Measurements from ENCODE around the gene PTF1A.

Gene PTF1A

DNA sequence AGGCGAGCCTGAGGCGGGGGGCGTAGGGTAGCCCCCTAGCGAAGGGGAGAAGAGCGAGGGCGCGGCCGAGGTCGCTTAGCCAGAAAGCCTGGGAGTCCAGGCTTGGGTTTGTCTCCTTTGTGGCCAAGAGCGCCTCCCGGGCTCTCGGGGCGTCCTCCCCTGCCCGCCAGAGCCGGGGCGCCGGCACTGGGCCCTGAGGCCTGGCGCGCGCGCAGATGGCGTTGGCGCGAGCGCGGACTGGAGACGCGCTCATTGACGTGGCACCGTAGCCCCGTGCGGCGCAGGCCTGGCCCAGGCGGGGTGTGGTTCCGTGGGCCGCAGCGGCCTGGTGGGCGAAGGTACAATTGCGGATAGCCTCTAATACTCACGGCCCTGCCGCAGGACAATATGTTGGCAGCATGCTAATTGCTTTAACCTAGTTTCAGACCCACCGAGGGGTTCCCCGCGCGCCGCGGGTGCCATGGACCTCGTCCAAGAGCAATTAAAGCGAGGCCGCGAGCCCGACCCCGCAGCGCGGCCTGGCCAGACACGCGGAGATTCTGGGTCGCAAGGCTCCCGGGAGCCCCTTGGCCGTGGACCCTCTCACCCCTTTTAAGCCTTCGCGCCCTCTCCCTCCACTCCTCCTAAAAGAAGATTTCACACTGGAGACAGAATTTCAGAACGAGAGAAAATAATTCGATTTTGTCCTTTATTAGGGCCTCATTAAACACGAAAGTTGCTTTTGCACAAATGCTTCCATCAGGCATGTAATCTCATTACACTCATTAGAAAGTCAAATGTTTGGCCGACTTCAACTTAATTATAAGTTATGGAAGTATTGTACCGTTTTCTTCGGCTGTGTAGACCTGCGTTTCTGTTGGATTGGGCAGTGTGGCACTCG, 3.1 kb downstream of the PTF1A start:
- H3K9me3 ChIP-seq (ENCODE audit: control insufficient read depth, insufficient read depth, low read length), result no peaks in the 10 kb centered on the region
- H3K4me1 ChIP-seq (ENCODE audit: insufficient read depth, low read length), result 0 out of 2 replicates have a peak, but pooled peaks cover 4% of the 10 kb centered on the region
- no peaks in the 10 kb centered on the region for H3K36me3 ChIP-seq (ENCODE audit: insufficient read depth, low read length)
- H3K9ac ChIP-seq (ENCODE audit: low read depth, low read length), result peak overlapping the region; percentile 49; the same call in 1 of the 2 replicates

DNA sequence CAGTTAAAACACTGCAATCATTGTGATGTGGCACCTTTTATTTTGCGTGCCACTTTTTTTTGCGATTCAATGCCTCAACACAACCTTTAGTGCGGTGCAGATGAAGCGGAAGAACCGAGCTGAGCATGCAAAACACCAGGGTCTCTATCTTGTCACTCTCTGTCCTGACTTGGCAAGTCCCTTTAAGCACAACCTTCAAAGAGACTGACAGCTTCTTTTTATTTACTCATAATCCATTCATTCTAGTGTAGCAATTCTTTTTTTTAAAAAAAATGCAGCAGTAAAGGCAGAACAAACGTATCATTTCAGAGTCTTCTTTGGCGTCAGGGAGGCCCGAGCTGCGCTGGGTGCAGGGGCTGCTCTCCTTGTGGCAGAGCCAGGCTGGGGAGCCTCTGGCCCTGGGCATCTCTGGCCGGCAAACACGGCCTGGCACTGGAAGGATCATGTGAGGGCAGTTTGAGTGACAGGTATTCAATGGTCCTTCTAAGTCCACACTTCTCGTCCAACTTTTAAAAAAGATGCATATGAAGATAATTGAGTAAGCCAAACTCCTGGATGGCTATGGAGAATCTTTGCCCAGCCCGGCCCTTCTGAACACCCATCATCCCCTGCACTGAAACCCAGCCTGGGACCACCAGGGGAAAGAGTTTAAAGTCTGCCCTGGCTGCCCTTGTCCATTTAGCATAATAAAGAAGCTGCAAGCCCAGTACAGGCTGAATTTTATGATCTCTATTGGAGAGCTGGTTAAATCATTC, 3.9 kb downstream of the PTF1A start:
- Histone ChIP-seq H3K4me1 (ENCODE audit: insufficient read depth, low read length) (0 out of 2 replicates have a peak, but pooled peaks cover 9% of the 10 kb centered on the region), H3K36me3 (ENCODE audit: insufficient read depth, low read length) (no peaks in the 10 kb centered on the region), H3K9me3 (ENCODE audit: control insufficient read depth, insufficient read depth, low read length) (no peaks in the 10 kb centered on the region), H3K9ac (ENCODE audit: low read depth, low read length) (no peak overlapping the region)

DNA sequence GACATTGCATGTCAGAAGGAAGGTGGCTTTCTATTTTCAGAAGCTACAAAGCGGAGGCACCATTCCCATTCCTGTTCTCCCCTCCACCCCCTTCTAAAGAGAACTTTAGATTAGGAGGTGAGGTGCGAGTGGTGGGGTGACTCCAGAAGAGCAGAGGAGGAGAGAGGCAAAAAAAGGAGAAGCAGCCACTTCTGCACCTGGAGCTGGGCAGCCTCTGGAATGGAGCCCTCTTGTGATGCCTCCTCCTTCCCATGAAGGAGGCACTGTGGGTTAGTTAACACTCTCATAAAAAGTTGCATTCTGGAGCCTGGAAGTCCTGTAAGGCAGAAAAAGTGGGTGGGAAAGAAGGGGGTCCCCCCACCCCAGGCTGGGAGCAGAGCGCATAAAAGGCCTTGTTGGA, 4.8 kb downstream of the PTF1A start:
- H3K9me3 ChIP-seq (ENCODE audit: control insufficient read depth, insufficient read depth, low read length), result no peaks in the 10 kb centered on the region
- no peaks in the 10 kb centered on the region for H3K36me3 ChIP-seq (ENCODE audit: insufficient read depth, low read length)
- 0 out of 2 replicates have a peak, but pooled peaks cover 9% of the 10 kb centered on the region for H3K4me1 ChIP-seq (ENCODE audit: insufficient read depth, low read length)
- H3K9ac ChIP-seq (ENCODE audit: low read depth, low read length), result no peak overlapping the region

DNA sequence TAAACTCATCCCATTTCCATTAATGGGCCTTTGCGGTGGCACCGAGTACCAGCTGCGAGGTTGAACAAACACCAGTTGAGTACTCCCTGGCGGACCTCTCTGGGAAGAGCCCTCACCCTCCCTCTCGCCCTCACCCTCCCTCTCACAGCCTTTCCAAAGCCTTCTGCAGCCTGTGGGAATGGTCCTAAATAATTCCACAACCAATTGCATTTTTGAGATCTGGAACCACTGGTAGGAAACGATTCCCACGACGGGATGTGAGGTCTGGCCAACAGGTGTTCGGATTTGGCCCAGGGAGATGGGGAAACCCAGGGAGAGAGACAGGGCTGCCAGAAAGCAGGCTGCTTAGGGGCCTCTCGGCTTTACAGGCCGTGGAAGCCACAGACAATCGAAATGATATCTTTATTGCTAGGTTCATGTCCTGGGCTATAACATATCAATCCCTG, 5.3 kb downstream of the PTF1A start:
- no peak overlapping the region for H3K9ac ChIP-seq (ENCODE audit: low read depth, low read length)
- H3K9me3 ChIP-seq (ENCODE audit: control insufficient read depth, insufficient read depth, low read length), result no peaks in the 10 kb centered on the region
- H3K4me1 ChIP-seq (ENCODE audit: insufficient read depth, low read length), result 0 out of 2 replicates have a peak, but pooled peaks cover 9% of the 10 kb centered on the region
- no peaks in the 10 kb centered on the region for H3K36me3 ChIP-seq (ENCODE audit: insufficient read depth, low read length)

DNA sequence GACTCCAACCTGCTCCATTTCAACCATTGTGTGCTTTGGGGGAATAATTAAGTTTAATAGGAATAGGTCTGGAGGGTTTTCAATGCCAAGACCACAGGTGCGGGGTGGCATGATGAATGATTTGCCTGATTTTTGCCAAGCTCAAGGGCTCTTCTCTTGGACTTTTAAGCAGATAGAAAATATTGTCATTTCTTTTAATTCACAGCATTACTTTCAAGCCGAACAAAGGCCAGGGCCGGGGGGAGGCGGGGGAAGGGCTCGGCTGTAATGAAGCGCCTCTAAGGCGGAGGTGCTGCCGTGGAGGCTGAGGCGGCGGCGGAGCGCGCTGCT, 6.5 kb downstream of the PTF1A start:
- peak overlapping the region; percentile 41; the same call in 1 of the 2 replicates for H3K9ac ChIP-seq (ENCODE audit: low read depth, low read length)
- no peaks in the 10 kb centered on the region for H3K9me3 ChIP-seq (ENCODE audit: control insufficient read depth, insufficient read depth, low read length)
- H3K4me1 ChIP-seq (ENCODE audit: insufficient read depth, low read length), result 0 out of 2 replicates have a peak, but pooled peaks cover 9% of the 10 kb centered on the region
- H3K36me3 ChIP-seq (ENCODE audit: insufficient read depth, low read length), result no peaks in the 10 kb centered on the region

DNA sequence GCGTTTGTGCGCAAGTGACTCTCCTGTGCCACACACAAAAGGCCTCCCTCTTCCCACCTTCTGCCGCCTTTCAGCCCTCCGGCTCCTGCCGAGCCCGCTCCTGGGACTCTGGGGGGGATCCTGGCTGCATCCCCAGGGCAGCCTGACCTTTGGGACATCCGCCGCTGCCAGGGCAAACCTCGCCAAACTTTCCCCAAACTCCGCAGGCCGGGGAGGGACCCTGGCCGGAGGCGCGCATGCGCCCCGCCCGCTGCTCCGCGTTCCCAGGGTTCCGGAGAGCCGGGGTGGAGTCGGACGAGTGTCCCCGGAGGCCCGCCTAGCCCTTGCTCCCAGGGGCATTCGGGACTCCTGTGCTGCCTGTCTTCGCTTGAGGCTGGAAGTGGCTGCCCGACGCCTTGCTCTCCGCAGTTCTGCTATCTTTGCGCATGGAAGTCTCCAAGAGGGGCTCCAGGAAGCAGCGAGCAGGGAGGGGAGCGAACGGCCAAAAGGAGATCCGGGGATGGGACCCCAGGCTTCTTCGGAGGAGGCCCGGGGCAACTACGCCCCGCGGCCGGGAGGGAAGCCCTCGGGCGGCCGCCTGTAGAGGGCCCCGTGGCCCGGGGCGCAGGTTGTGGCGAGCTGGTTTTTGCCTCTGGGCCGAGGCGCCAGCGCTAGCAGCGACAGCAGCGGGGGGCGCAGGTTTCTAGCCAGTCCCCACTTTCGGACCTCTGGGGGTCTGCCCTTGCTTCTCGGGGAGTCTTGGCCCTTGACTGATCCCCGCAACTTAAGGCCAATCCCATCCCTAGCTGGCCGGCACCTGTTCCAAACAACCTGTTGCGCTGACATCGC, 7.0 kb downstream of the PTF1A start:
- Histone ChIP-seq H3K9ac (ENCODE audit: low read depth, low read length) (peak overlapping the region; percentile 41; the same call in 1 of the 2 replicates), H3K4me1 (ENCODE audit: insufficient read depth, low read length) (0 out of 2 replicates have a peak, but pooled peaks cover 9% of the 10 kb centered on the region), H3K9me3 (ENCODE audit: control insufficient read depth, insufficient read depth, low read length) (no peaks in the 10 kb centered on the region), H3K36me3 (ENCODE audit: insufficient read depth, low read length) (no peaks in the 10 kb centered on the region)

DNA sequence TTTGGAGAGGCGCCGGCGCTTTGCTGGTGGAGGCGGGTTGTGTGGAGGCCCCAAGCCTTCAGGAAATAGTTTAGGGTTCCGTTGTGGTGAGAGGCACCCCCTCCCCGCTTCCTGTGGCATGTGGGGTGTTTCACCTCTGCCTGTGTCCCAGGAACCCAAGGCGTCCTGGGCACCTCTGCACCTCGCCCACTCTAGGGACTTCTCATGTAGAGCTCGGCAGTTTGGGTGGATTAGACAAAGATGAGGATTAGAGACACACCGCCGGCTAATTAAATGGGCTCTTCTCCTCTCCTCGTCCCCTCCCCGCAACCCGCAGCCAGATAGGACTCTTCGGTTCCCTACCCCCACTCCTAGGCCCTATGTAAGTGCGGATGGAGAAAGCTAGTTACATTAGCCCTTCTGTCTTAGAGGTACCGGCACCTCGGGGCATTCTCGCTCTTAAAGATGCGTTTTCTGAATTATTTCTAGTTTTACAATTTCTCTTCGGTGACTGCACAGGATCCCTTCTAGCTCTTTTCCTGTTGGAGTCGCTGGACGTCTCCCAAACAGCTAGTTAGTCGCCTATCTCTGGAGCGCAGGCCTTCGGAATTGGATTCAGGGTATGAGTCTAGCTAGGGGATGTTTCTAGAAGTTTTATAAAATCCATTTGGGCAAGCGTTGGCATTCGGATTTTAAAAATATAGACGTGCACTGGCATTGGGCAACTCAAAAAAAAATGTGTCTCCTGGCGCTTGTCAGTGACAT, 7.8 kb downstream of the PTF1A start:
- Histone ChIP-seq H3K36me3 (ENCODE audit: insufficient read depth, low read length) (no peaks in the 10 kb centered on the region), H3K9me3 (ENCODE audit: control insufficient read depth, insufficient read depth, low read length) (no peaks in the 10 kb centered on the region), H3K4me1 (ENCODE audit: insufficient read depth, low read length) (0 out of 2 replicates have a peak, but pooled peaks cover 9% of the 10 kb centered on the region), H3K9ac (ENCODE audit: low read depth, low read length) (peak overlapping the region; percentile 41; the same call in 1 of the 2 replicates)

DNA sequence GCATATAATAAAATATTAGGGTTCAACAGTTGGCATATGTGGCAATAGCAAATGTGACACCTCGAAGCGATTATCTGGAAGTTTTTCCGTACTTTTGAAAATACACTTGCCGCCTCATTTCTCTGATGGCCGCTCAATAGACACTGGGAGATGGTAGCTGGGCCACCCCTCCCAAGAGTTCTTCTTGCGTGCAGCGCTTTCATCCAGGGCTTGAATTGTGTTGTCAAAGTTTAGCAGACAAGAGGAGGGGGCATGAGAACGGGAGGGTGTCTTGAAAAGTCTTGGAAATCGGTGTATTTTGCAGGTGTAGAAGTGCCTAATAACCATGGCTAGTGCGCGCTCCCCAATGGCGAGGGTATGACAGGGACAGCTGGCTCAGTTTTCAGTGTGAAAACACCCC, 8.5 kb downstream of the PTF1A start:
- H3K36me3 ChIP-seq (ENCODE audit: insufficient read depth, low read length), result no peaks in the 10 kb centered on the region
- H3K4me1 ChIP-seq (ENCODE audit: insufficient read depth, low read length), result 0 out of 2 replicates have a peak, but pooled peaks cover 7% of the 10 kb centered on the region
- H3K9me3 ChIP-seq (ENCODE audit: control insufficient read depth, insufficient read depth, low read length), result no peaks in the 10 kb centered on the region
- H3K9ac ChIP-seq (ENCODE audit: low read depth, low read length), result no peak overlapping the region

DNA sequence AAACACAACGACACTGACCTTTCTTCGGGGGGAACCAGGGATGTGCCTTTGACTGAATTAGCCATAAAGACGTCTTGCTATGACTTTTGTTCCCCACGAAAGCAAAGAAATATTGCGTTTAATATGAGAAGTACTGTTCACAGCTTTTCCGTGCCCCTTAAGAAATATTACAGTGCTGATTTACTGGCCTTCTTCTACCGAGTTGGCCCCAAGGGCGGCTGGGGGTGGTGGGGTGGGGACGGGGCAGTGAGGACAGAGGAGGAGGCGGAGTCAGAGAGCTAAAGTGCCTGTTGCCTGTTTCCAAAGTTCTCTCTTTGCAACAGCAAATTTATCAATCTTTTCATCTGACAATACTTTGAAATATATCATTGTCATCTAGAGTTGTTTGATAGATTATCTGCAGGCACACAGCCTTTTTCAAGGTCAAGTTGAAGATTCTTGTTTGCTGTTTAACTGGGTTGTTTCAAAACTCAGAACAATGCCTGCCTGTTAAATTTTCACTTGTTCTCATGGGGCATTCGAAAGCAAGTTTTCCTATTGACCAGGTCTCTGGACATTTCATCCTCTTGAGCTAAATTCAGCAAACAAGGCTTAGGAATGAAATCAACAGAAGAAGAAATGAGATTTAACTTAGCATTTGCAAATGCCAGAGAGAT, 9.0 kb downstream of the PTF1A start:
- Histone ChIP-seq H3K9me3 (ENCODE audit: control insufficient read depth, insufficient read depth, low read length) (no peaks in the 10 kb centered on the region), H3K9ac (ENCODE audit: low read depth, low read length) (no peak overlapping the region), H3K36me3 (ENCODE audit: insufficient read depth, low read length) (no peaks in the 10 kb centered on the region), H3K4me1 (ENCODE audit: insufficient read depth, low read length) (0 out of 2 replicates have a peak, but pooled peaks cover 6% of the 10 kb centered on the region)

DNA sequence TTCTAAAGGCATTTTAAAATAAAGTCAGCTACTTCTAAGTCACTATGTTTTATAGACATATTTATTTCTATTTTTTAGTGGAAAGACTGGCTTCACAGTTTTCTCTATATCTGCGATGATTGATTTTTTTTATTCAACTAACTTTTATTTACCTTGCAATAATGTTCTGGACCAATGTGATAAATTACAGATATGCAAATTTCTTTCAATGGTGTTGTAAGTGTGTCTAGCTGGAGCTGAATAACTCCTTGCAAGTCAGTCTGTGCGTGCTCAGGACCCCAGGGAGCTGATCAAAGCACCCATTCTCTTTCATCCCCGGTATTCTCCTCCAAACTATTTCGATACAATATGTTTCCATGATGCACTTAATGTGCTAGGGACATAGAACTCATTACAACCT, 9.7 kb downstream of the PTF1A start:
- Histone ChIP-seq H3K9me3 (ENCODE audit: control insufficient read depth, insufficient read depth, low read length) (no peaks in the 10 kb centered on the region), H3K4me1 (ENCODE audit: insufficient read depth, low read length) (0 out of 2 replicates have a peak, but pooled peaks cover 6% of the 10 kb centered on the region), H3K9ac (ENCODE audit: low read depth, low read length) (no peak overlapping the region), H3K36me3 (ENCODE audit: insufficient read depth, low read length) (no peaks in the 10 kb centered on the region)

DNA sequence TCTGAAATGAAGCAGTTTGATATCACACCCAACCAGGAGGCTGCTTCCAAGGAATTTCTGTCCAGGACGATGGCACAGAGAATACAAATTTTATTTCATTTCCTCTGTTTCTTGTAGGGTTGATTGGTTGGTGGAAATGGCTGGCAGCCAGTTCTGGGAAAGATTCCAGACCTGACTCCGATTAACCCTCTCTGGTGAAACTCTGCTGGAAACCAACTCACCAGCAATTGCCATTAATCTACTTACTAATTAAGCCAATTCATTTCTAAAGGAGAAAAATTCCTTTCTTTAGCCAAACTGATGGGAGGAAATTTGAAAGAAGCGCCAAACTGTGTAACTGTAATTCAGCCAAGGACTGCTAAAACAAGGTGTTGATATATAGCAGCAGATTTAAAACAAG, 10.7 kb downstream of the PTF1A start:
- H3K9me3 ChIP-seq (ENCODE audit: control insufficient read depth, insufficient read depth, low read length), result no peaks in the 10 kb centered on the region
- no peaks in the 10 kb centered on the region for H3K36me3 ChIP-seq (ENCODE audit: insufficient read depth, low read length)
- no peak overlapping the region for H3K9ac ChIP-seq (ENCODE audit: low read depth, low read length)
- H3K4me1 ChIP-seq (ENCODE audit: insufficient read depth, low read length), result 0 out of 2 replicates have a peak, but pooled peaks cover 6% of the 10 kb centered on the region

DNA sequence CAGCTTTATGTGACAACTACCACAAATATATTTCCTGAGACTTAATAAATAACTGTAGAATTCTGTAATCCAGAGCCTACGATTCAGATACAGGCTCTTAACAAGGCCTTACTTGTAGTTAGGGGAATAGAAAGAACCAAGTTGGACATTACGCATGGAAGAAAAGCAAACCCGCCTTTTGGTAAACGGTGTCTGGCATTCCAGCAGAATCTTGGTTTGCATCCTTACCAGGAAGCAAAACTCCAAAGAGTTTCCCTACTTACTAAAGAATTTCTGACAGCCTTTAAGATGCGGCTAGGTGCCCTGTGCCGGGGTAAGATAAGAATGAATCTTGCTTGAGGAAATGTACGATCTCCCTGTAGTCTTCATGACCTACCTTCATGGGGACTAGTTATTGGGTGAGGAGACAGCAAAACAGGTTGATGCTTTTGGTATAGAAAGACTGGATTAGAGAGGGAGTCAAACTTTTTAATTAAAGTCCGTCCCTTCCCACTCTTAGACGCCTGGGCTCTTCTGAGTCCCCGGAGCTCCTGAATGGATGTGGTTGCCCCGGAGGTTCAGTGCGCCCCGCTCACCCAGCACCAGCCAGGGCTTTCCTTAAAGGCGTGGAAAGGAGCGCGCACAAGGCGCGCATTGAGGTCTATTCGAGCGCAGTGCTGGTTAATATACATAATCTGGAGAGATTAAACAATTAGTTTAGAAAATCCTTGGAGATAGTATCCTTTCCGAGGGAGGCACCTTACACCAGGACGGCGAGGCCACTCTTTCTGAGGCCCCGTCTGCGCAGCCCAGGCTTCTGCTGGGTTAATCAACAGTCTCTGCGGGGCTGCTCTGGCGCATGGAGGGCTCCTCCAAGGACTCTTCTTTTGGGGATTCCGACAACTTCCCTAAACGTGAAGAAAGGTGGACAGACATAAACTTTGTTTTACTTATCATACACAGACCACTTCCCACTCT, 11.5 kb downstream of the PTF1A start:
- no peaks in the 10 kb centered on the region for H3K9me3 ChIP-seq (ENCODE audit: control insufficient read depth, insufficient read depth, low read length)
- no peaks in the 10 kb centered on the region for H3K36me3 ChIP-seq (ENCODE audit: insufficient read depth, low read length)
- H3K9ac ChIP-seq (ENCODE audit: low read depth, low read length), result no peak overlapping the region
- H3K4me1 ChIP-seq (ENCODE audit: insufficient read depth, low read length), result 0 out of 2 replicates have a peak, but pooled peaks cover 6% of the 10 kb centered on the region

Data from ES-I3 (cell line).